Measurements from ENCODE around the gene MAP3K9.

The MAP3K9 gene

DNA sequence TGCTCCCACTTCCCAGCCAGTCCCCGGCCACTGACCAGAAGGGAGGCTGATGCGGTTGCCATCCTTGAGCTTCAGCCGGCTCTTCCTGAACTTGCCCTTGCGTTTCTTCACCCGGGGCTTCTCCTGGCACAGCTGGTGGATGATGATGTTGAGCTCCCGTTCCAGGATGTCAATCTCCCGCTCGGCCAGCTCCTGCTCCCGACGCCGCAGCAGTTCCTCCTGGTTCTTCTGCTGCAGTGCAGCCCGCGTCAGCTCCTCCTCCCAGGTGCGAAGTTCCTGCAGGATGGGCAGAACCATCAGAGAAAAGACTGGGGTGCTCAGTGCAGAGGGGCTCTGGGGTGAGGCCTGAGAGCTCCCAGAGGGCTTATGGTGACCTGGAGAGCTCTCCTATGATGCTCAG, 67.0 kb downstream of the MAP3K9 start:
- no peak for TF ChIP-seq GATA2 (IDR thresholded peaks at IDR 0.05; ENCODE audit: low read depth, low read length)
- no peak for TF ChIP-seq GATA3 (IDR thresholded peaks at IDR 0.05; ENCODE audit: low read depth, low read length)

DNA sequence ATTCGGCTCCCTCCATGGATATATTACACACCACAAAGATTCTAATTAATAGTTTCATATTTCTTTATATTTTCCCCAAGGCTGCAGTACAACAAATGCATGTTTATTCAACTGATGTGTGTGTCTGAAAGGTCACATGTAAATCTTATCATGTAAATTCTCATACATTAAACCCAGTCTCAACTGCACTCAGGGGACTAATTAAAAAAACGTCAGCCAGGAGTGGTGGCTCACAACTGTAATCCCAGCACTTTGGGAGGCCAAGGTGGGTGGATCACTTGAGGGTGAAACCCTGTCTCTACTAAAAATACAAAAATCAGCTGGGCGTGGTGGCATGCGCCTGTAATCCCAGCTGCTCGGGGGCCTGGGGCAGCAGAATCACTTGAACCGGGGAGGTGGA, 67.8 kb downstream of the MAP3K9 start:
- no peak for TF ChIP-seq GATA2 (IDR thresholded peaks at IDR 0.05; ENCODE audit: low read depth, low read length)
- TF ChIP-seq GATA3 (IDR thresholded peaks at IDR 0.05; ENCODE audit: low read depth, low read length): no peak

DNA sequence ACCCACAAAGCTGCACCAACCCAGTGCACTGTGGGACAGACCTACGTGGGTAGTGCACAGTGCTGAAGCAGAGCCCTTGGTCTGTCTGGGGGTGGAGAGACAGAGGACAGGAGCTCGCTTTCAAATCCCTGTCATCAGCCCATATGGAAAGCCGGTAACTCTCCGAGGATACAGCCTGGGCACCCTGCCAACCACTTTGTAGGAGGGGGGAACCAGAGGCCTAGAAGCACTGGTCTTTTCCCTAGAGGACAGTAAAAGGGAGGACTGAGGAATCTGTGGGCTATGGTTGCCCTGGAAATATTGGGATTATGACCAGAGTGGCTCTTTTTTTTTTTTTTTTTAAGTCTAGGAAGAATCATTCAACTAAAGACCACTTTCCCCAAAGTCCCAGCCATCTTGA, 74.3 kb downstream of the MAP3K9 start:
- TF ChIP-seq GATA2 (IDR thresholded peaks at IDR 0.05; ENCODE audit: low read depth, low read length): no peak
- TF ChIP-seq GATA3 (IDR thresholded peaks at IDR 0.05; ENCODE audit: low read depth, low read length): no peak

DNA sequence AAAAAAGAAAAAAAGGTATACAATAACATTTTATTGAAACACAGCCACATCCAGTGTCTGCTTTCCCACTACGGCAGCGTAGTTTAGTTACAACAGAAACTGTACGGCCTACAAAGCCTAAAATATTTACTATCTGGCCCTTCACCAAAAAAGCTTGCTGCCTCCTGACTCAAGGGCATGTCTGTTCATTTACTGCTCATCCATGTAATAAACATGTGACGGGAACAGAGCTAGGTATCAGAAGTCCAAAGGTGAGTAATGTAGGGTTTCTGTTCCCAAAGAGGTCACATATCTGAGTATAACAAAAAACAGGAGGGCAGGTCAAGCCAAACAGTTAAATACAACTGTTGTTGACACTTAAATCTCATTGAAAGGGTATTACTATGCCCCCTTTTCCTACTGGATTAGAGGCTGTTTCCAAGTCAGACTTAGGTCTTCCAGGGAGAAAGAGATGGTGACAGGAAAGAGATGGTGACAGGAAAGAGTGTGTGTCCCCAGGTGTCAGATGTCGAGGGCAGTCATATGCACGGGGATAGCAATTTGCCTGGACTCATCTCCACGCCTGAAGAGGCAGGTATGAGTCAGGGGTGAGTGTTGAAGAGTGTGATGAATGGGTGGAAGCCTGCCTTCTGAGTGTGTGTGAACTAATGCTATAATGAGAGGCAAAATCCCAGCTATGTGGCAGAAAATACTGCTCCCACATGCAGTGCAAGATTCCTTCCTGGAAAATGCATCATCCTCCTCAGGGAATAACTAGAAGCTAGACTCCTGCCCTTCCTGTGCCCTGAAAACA, 77.7 kb downstream of the MAP3K9 start:
- TF ChIP-seq GATA2 (IDR thresholded peaks at IDR 0.05; ENCODE audit: low read depth, low read length) (no peak), GATA3 (IDR thresholded peaks at IDR 0.05; ENCODE audit: low read depth, low read length) (no peak)

DNA sequence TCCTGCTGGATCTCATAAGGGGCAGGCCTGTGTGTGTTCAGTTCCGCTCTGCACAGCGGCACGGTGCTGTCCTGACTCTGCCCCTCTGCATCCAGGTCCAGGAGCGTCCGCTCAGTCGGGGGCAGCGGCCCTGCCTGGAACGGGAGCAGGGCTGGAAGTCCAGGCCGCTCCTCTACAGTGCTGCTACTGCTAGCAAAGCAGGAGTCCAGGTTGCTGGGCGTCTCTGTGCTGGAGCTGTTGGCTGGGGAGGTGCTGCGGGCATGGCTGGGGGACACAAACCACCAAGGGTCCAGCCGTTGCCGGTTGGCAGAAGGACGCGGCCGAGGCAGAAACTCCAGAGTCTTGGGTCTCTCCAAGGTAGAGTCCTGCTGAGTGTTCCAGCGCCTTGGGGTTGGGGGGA, 78.9 kb downstream of the MAP3K9 start:
- TF ChIP-seq GATA2 (IDR thresholded peaks at IDR 0.05; ENCODE audit: low read depth, low read length) (no peak), GATA3 (IDR thresholded peaks at IDR 0.05; ENCODE audit: low read depth, low read length) (no peak)

DNA sequence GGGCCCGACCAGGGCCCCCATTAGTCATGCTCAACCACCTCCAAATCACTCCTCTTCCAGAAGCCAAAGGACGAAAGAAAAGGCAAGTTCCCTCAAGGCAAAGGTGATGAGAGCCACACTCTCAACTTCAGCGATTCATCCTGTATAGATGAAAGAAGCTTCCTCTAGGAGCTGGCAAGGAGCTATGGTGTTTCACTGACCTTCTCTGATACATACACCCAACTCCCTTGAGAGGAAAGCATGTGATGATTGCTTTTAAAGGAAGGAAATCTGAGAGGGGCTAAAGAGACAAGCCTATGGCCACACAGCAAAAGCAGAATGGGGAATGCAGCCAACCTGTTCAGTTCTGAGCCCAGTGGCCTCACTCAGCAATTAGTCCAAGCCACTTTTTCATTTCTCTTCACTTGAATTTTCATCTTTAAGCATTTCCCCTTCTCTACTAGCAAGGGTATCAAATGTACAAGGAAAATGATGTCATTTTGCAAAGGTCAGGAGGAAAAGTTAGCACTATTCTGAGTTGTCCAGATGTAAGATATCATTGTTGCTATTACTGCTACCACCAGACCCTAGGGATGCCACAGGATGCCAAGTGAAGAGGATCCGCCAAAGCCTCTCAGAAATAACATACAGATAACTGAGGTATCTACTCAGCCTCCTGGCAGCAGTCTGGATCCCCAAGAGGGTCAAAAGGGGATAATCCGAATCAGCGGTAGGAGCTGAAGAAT, 82.5 kb downstream of the MAP3K9 start:
- no peak for TF ChIP-seq GATA3 (IDR thresholded peaks at IDR 0.05; ENCODE audit: low read depth, low read length)
- TF ChIP-seq GATA2 (IDR thresholded peaks at IDR 0.05; ENCODE audit: low read depth, low read length): no peak

DNA sequence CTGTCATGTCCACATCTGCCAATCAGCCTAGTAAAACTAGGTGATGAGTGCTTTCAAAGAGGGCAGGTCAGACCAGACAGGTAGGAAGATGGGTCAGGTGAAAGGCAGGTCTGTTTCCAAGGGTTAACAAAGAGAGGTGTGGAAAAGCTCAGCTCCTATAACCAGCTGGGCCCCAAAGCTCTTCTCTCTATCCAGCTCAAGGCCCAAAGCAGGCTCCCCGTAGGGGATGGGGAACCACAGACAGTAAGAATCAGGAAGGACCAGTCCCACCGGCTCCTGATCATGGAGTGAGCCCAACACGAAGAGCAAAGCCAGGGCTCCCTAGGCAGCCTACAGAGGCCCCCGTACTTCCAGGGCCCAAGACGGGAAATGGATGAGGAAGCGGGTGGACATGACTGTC, 84.4 kb downstream of the MAP3K9 start:
- TF ChIP-seq GATA3 (IDR thresholded peaks at IDR 0.05; ENCODE audit: low read depth, low read length) (no peak), GATA2 (IDR thresholded peaks at IDR 0.05; ENCODE audit: low read depth, low read length) (no peak)

DNA sequence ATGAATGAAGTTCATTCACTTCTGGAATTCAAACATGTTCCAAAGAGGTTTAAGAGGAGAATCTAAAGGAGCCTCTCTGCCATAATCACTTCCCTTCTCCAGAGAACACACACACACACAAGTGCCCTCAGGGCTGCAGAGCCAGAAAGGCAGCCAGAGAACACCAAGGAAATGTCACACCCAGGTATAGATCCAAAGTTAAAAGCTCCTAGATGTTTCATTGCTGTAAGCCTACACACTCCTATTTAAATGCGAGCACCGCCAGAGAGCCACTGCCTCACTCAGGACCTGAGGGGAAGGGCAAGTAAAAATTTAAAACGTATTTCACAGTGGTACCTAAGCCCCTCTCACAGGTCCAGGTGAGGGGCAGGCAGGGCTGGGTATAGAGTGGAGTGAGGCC, 85.2 kb downstream of the MAP3K9 start:
- TF ChIP-seq GATA3 (IDR thresholded peaks at IDR 0.05; ENCODE audit: low read depth, low read length): no peak
- TF ChIP-seq GATA2 (IDR thresholded peaks at IDR 0.05; ENCODE audit: low read depth, low read length): no peak

DNA sequence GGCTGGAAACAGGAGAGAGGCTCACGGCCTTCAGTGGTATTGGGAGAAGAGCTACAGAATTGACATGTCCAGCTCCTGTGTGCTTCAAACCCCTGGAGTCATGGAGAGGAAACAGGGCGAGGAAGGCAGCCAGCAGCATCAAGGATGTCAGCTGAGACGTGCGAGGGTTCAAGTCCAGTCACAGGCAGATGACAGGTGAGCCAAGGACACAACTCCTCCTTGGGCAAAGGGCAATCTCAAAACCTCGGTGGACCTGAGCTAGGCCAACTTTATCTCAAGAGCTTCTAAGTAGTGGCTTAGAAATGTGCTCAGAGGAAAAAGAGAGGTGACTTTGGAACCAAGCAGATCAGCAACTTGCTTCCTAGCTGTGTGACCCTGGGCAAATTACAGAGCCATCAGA, 86.0 kb downstream of the MAP3K9 start:
- TF ChIP-seq GATA2 (IDR thresholded peaks at IDR 0.05; ENCODE audit: low read depth, low read length): no peak
- TF ChIP-seq GATA3 (IDR thresholded peaks at IDR 0.05; ENCODE audit: low read depth, low read length): no peak

DNA sequence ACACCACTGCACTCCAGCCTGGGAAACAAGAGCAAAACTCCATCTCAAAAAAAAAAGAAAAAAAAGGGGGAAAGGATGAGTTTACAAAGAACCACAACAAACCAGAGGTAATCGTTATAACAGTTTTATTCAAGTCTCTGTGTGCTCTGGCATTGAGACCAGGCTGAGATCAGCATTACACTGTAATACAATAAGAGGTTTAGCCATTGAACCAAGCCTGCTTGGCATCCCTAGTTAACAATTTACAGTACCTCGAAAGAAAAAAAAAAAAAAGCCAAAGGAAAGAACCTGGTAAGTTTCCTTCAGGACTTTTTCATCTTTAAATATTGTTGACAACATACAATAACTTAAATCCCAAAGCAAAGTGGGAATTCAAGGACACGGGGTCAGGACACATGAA, 86.9 kb downstream of the MAP3K9 start:
- TF ChIP-seq GATA2 (IDR thresholded peaks at IDR 0.05; ENCODE audit: low read depth, low read length) (no peak), GATA3 (IDR thresholded peaks at IDR 0.05; ENCODE audit: low read depth, low read length) (no peak)

DNA sequence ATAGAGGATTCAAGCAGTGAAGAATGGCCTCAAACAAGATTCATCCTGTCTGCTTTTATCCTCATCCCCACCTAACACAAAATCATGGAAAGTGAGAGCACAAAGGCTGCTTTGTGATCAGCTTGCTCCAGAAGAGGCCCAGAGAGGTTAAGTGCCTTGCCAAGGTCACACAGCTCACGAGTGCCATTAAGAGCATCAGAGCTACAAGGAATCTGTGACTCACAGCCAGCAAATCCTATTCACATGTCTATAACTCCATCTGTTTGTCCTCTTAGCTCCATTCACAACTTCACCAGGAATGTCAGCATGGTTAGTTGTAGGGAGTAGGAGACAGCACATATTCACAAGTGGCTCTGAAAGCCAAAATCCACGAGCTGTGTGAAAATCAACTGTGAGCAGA, 87.8 kb downstream of the MAP3K9 start:
- TF ChIP-seq GATA2 (IDR thresholded peaks at IDR 0.05; ENCODE audit: low read depth, low read length) (no peak), GATA3 (IDR thresholded peaks at IDR 0.05; ENCODE audit: low read depth, low read length) (no peak)

DNA sequence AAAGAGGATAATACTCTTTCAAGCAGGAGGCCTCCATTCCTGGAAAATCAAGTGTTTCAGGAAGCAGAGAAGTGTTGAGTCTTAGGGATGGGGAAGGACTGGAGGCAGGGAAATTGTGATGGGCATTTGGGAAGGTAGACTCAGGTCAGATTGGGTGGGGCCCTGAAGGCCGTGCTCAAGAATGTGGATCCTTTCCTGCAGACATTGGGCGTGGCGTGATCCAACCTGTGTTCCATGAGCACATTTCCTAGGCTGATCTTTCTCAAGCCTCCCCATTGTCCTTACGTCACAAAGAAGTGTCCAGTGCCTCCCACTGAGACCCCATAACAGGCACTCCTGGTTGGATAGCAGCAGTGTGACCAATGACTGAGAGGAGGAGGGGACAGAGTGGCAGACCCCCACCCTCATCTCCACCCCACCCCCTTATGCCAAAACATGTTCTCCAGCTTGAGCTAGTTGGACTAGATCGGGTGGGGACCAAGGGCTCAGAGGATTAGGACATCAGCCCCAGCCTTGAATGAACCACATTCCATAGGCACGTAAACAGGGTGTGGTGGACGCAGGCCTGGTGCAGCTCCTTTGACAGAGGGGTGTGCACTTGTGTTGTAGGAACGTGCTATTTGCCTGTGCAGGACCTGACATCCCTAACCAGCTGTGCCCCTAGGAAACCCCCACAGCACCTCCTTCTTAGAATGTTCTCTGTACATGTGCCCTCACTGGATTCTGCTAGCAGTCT, 90.8 kb downstream of the MAP3K9 start:
- no peak for TF ChIP-seq GATA3 (IDR thresholded peaks at IDR 0.05; ENCODE audit: low read depth, low read length)
- TF ChIP-seq GATA2 (IDR thresholded peaks at IDR 0.05; ENCODE audit: low read depth, low read length): no peak

DNA sequence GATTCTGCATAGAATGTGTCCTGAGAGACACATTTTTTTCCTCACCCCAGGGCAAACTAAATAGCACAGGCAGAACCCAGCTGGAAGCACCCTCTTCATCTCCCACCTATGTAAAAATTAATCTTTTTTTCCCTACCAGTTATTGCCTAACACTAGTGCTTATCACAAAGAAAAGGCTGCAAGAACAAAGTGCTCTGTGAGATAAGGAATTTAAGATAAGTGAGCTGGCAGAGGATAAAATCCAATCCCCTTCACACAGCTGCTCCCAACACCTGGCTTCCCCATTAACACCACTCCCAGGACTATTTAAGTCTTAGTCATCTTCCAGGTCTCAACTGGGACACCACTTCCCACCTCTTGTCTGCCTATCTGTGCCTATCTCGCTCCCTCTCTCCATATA, 92.4 kb downstream of the MAP3K9 start:
- 0 out of 2 replicates have a peak, but pooled peaks have one; percentile 32 for TF ChIP-seq GATA2 (IDR thresholded peaks at IDR 0.05; ENCODE audit: low read depth, low read length)
- TF ChIP-seq GATA3 (IDR thresholded peaks at IDR 0.05; ENCODE audit: low read depth, low read length): no peak

DNA sequence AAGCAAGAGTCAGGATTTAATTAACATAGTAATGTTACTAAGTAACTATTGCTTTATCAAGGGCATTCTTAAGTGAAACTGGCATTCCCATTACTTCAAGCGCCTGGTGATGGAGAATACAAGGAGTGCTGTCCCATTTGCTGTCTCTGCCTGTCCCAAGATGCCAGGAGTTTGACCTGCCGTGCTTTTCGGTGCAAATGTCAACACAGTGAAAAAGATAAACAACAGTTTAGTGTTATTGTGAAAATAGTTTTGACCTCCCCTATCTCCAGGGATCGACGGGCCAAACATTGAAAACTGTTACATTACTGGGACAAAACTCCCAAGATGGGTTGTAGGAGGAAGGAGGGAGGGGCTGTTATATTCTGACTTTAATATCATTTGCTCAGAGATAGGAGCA, 92.8 kb downstream of the MAP3K9 start:
- TF ChIP-seq GATA3 (IDR thresholded peaks at IDR 0.05; ENCODE audit: low read depth, low read length) (no peak), GATA2 (IDR thresholded peaks at IDR 0.05; ENCODE audit: low read depth, low read length) (no peak)
